H1 (cell line): ENCODE results near the gene CCDC28A. TPM values are rescaled to one million over a fixed set of nuclear protein-coding genes. Genes with fewer than 3 reads are reported as not detected.

ENCODE experiments used
- CTCF ChIA-PET: fragments of 300-600 bp; sonication (Branson Sonifier 250); formaldehyde crosslinking; loops from one replicate; lab custom pipeline; 2021; ENCODE audit not compliant: partially characterized antibody; lab: Charles Lee
- POLR2A ChIA-PET: fragments of 300-600 bp; sonication (Branson Sonifier 250); formaldehyde crosslinking; loops from one replicate; lab custom pipeline; 2021; ENCODE audit warnings: inconsistent platforms; ENCODE audit not compliant: partially characterized antibody; lab: Charles Lee
- DNase-seq, 2 experiments: peaks; one replicate each; pipeline versions ENCODE4 v3.0.0 to v3.0.0-alpha.2; 2010 to 2022; ENCODE audit warnings: low spot score in 2 of 2, low read depth in 1 of 2, mixed read lengths in 1 of 2
- FAIRE-seq: peaks from 2 replicates; lab custom pipeline; 2011; peaks lifted over from hg19 to GRCh38; lab: Jason Lieb, UNC
- H2AFZ ChIP-seq: 2 replicates; pipeline ENCODE4 v1.8.1; 2012; ENCODE audit warnings: low read length, inconsistent platforms
- H2AK5ac ChIP-seq: 2 replicates; pipeline ENCODE4 v1.6.1; 2013; ENCODE audit warnings: low read depth, low read length
- H2BK120ac ChIP-seq: replicated peaks from 2 replicates; pipeline ENCODE3; 2013; ENCODE audit warnings: low read depth, low read length, inconsistent platforms
- H2BK12ac ChIP-seq: 2 replicates; pipeline ENCODE4 v1.6.1; 2013; ENCODE audit warnings: low read depth, low read length
- H2BK15ac ChIP-seq: 2 replicates; pipeline ENCODE4 v1.6.1; 2013; ENCODE audit warnings: low read length
- H2BK20ac ChIP-seq: 2 replicates; pipeline ENCODE4 v1.6.1; 2013; ENCODE audit warnings: low read length
- H2BK5ac ChIP-seq: 2 replicates; pipeline ENCODE4 v1.6.1; 2013; ENCODE audit warnings: low read depth, low read length
- H3K14ac ChIP-seq: 2 replicates; pipeline ENCODE4 v1.6.1; 2013; ENCODE audit warnings: inconsistent platforms; ENCODE audit not compliant: insufficient read length
- H3K18ac ChIP-seq: 2 replicates; pipeline ENCODE4 v1.6.1; 2013; ENCODE audit warnings: low read length; ENCODE audit errors: extremely low read depth
- H3K23ac ChIP-seq: 2 replicates; pipeline ENCODE4 v1.6.1; 2013; ENCODE audit warnings: inconsistent platforms; ENCODE audit not compliant: insufficient read length
- H3K23me2 ChIP-seq: 2 replicates; pipeline ENCODE4 v1.6.1; 2013; ENCODE audit warnings: low read depth, low read length
- H3K27ac ChIP-seq: 2 replicates; pipeline ENCODE4 v1.6.1; 2011; ENCODE audit warnings: low read depth, low read length, inconsistent platforms
- H3K27me3 ChIP-seq, 4 experiments: replicated peaks in 1 of 4; 1 replicate in 1 of 4; 2 replicates in 3 of 4; pipeline versions ENCODE4 v1.6.1 to v1.8.1; 2011 to 2013; ENCODE audit warnings: low read length in 3 of 4, mild to moderate bottlenecking in 3 of 4, inconsistent platforms in 2 of 4, mixed read lengths in 2 of 4, moderate library complexity in 1 of 4; ENCODE audit not compliant: control insufficient read depth in 3 of 4, insufficient read depth in 3 of 4; ENCODE audit errors: extremely low read depth in 1 of 4
- H3K36me3 ChIP-seq, 4 experiments: 2 replicates each; pipeline versions ENCODE4 v1.6.1 to v1.8.1; 2011 to 2013; ENCODE audit warnings: mild to moderate bottlenecking in 4 of 4, low read length in 3 of 4, moderate library complexity in 2 of 4, control low read depth in 1 of 4, inconsistent platforms in 1 of 4; ENCODE audit not compliant: insufficient read depth in 4 of 4, control insufficient read depth in 2 of 4
- H3K4ac ChIP-seq: replicated peaks from 2 replicates; pipeline ENCODE3; 2013; ENCODE audit warnings: low read length, low read depth, mixed read lengths, inconsistent platforms; ENCODE audit not compliant: insufficient read length
- H3K4me1 ChIP-seq, 4 experiments: replicated peaks in 1 of 4; 1 replicate in 1 of 4; 2 replicates in 3 of 4; pipeline versions ENCODE4 v1.6.1 to v1.8.1; 2011 to 2013; ENCODE audit warnings: low read length in 3 of 4, inconsistent platforms in 2 of 4, mixed read lengths in 1 of 4; ENCODE audit not compliant: insufficient read depth in 4 of 4, control insufficient read depth in 3 of 4
- H3K4me2 ChIP-seq, 2 experiments: 2 replicates each; pipeline versions ENCODE4 v1.6.1 to v1.8.1; 2011 to 2013; ENCODE audit warnings: low read depth in 2 of 2, low read length in 2 of 2, control low read depth in 1 of 2, inconsistent platforms in 1 of 2, mild to moderate bottlenecking in 1 of 2; ENCODE audit not compliant: insufficient read depth in 1 of 2
- H3K4me3 ChIP-seq, 4 experiments: fragments of 200-600, 300-600 bp in 1 of 4; sonication (generic), shearing (Covaris generic), sonication (Bioruptor Twin) in 1 of 4; 2 replicates each; pipeline versions ENCODE4 v1.5.1 to v1.8.1; 2011 to 2016; ENCODE audit warnings: low read length in 4 of 4, low read depth in 3 of 4, control low read depth in 2 of 4, inconsistent platforms in 2 of 4, mild to moderate bottlenecking in 2 of 4, mixed read lengths in 1 of 4, moderate library complexity in 1 of 4; ENCODE audit not compliant: insufficient read depth in 2 of 4; ENCODE audit errors: extremely low read depth in 1 of 4
- H3K56ac ChIP-seq: replicated peaks from 2 replicates; pipeline ENCODE3; 2013; ENCODE audit warnings: low read depth, mild to moderate bottlenecking, mixed read lengths, low read length, inconsistent platforms; ENCODE audit not compliant: insufficient read length
- H3K79me1 ChIP-seq: 2 replicates; pipeline ENCODE4 v1.6.1; 2013; ENCODE audit warnings: low read depth, low read length, control low read depth
- H3K79me2 ChIP-seq, 2 experiments: 2 replicates each; pipeline versions ENCODE4 v1.6.1 to v1.8.1; 2012 to 2013; ENCODE audit warnings: low read length in 2 of 2, mild to moderate bottlenecking in 2 of 2, inconsistent platforms in 1 of 2; ENCODE audit not compliant: insufficient read depth in 2 of 2, control insufficient read depth in 1 of 2
- H3K9ac ChIP-seq, 4 experiments: replicated peaks in 1 of 4; 1 replicate in 1 of 4; 2 replicates in 3 of 4; pipeline versions ENCODE4 v1.6.1 to v1.8.1; 2011 to 2013; ENCODE audit warnings: low read depth in 3 of 4, low read length in 3 of 4, control low read depth in 2 of 4, mild to moderate bottlenecking in 2 of 4, moderate library complexity in 2 of 4, inconsistent platforms in 1 of 4; ENCODE audit errors: extremely low read depth in 1 of 4
- H3K9me3 ChIP-seq, 2 experiments: 2 replicates each; pipeline versions ENCODE4 v1.6.1 to v1.8.1; 2012 to 2013; ENCODE audit warnings: mild to moderate bottlenecking in 2 of 2, moderate library complexity in 2 of 2, control low read depth in 1 of 2, inconsistent platforms in 1 of 2, low read depth in 1 of 2, low read length in 1 of 2, mixed read lengths in 1 of 2; ENCODE audit not compliant: insufficient read depth in 2 of 2
- H4K20me1 ChIP-seq, 2 experiments: replicated peaks in 1 of 2; 2 replicates each; pipeline versions ENCODE3 to v1.8.1; 2011 to 2013; ENCODE audit warnings: inconsistent platforms in 2 of 2, low read length in 2 of 2, mild to moderate bottlenecking in 1 of 2; ENCODE audit not compliant: insufficient read depth in 2 of 2, control insufficient read depth in 1 of 2
- H4K5ac ChIP-seq: 2 replicates; pipeline ENCODE4 v1.6.1; 2013; ENCODE audit warnings: low read length, low read depth, mixed read lengths, inconsistent platforms; ENCODE audit not compliant: insufficient read length
- H4K8ac ChIP-seq: 2 replicates; pipeline ENCODE4 v1.8.0; 2013; ENCODE audit warnings: mild to moderate bottlenecking, moderate library complexity, low read length, inconsistent platforms; ENCODE audit not compliant: insufficient read depth; ENCODE audit errors: extremely low read depth
- H4K91ac ChIP-seq: replicated peaks from 2 replicates; pipeline ENCODE3; 2013; ENCODE audit warnings: low read length, mixed read lengths, inconsistent platforms; ENCODE audit not compliant: insufficient read length
- SP4 ChIP-seq: IDR thresholded peaks from 2 replicates; pipeline ENCODE4 v1.6.1; 2012; ENCODE audit warnings: low read length, inconsistent platforms
- TEAD4 ChIP-seq: IDR thresholded peaks from 2 replicates; pipeline ENCODE4 v1.6.1; 2012; ENCODE audit warnings: low read depth, low read length, inconsistent platforms, mixed read lengths
- whole genome bisulfite sequencing, 2 experiments: shearing (Covaris generic) in 1 of 2; methylation state at CpG; one replicate each; pipeline versions ENCODE4 v1.1.6 to v1.1.7; 2013 to 2015; ENCODE audit warnings: low lambda C conversion rate in 2 of 2, mixed read lengths in 2 of 2, inconsistent platforms in 1 of 2, low coverage in 1 of 2, missing lambda C conversion rate in 1 of 2; ENCODE audit not compliant: insufficient replicate concordance in 2 of 2, insufficient coverage in 1 of 2, insufficient read length in 1 of 2; ENCODE audit errors: extremely low coverage in 1 of 2, missing lambda C conversion rate in 1 of 2; 5-methylcytosine and 5-hydroxymethylcytosine counted together
- polyA plus RNA-seq, 7 experiments: library from polyadenylated mRNA; depleted of rRNA in 3 of 7; stranded (reverse) in 5 of 7; unstranded in 2 of 7; fragments of >200 nt in 5 of 7; fragments of 200-250 nt in 2 of 7; gene quantifications; 1 replicate in 5 of 7; 2 replicates in 1 of 7; 4 replicates in 1 of 7; pipeline versions ENCODE4 v1.2.1 to v1.2.3, GENCODE V29; 2011 to 2013; ENCODE audit warnings: missing spikeins in 2 of 7, mixed read lengths in 2 of 7
- total RNA-seq: library from RNA; stranded (reverse); fragmentation: NEBNext Ultra II Directional; extraction: Animal tissue kit (Norgen Biotek cat#: 25700); gene quantifications from 2 replicates; pipeline ENCODE4 v1.2.1, GENCODE V29; 2021

CCDC28A gene
- total and polyA plus RNA-seq, 2 of the 8 experiments (the other 6 are each of a cell fraction or from before 2014, with no cell fraction given): 9.6 to 12.1 TPM

- no peak overlapping the region for H3K9ac ChIP-seq
- no peak overlapping the region for H2BK120ac ChIP-seq
- no peaks in the 10 kb centered on the region for H3K79me2 ChIP-seq
- H3K36me3 ChIP-seq: no peaks in the 10 kb centered on the region
- CTCF ChIA-PET: no interaction called here
- H2BK12ac ChIP-seq: no peak overlapping the region
- POLR2A ChIA-PET: no interaction called here
- no peak overlapping the region for H4K8ac ChIP-seq
- H3K4me3 ChIP-seq: no peak overlapping the region
- H3K79me1 ChIP-seq: no peaks in the 10 kb centered on the region
- H3K23ac ChIP-seq: no peak overlapping the region
- H3K56ac ChIP-seq: no peak overlapping the region
- H2BK15ac ChIP-seq: no peak overlapping the region
- H3K9me3 ChIP-seq: no peaks in the 10 kb centered on the region
- WGBS, 2 experiments: 86% methylated on average over 3 of the region's 3 CpGs; no CpG with 5 or more reads in 1 of the 2 experiments
- H4K20me1 ChIP-seq: no peaks in the 10 kb centered on the region
- H3K4me2 ChIP-seq: no peak overlapping the region
- H3K18ac ChIP-seq: no peak overlapping the region
- DNase-seq (no peak), FAIRE-seq (no peak)
- H3K23me2 ChIP-seq: no peaks in the 10 kb centered on the region
- H3K14ac ChIP-seq: no peak overlapping the region
- H2AFZ ChIP-seq: no peak overlapping the region
- no peak overlapping the region for H2AK5ac ChIP-seq
- no peak overlapping the region for H4K5ac ChIP-seq
- H2BK20ac ChIP-seq: no peak overlapping the region
- H3K4me1 ChIP-seq: no peaks in the 10 kb centered on the region
- H4K91ac ChIP-seq: no peak overlapping the region
- H3K27me3 ChIP-seq: no peaks in the 10 kb centered on the region
- no peak overlapping the region for H2BK5ac ChIP-seq
- no peak for TF ChIP-seq SP4
- 0 out of 2 replicates have a peak, but pooled peaks have one; percentile 28 for TF ChIP-seq TEAD4
- H3K27ac ChIP-seq: no peak overlapping the region
- H3K4ac ChIP-seq: no peak overlapping the region
These were observed 49.6 kb upstream of the CCDC28A start for GRCh38 chr6:138724015-138724414.
